ENCODE measurements around the gene SPATA20. TPM values are rescaled to one million over a fixed set of nuclear protein-coding genes. Genes with fewer than 3 reads are reported as not detected.

SPATA20 gene
- total and polyA plus RNA-seq, 2 of the 13 experiments (the other 11 are each of a cell fraction or from before 2014, with no cell fraction given), result 36.1 to 64.8 TPM

- TF ChIP-seq ZNF841 (CRISPR knock-in tag; IDR thresholded peaks at IDR 0.05; ENCODE audit: borderline replicate concordance), result no peak
- no peak for TF ChIP-seq ZBTB49 (CRISPR knock-in tag; IDR thresholded peaks at IDR 0.05; ENCODE audit: borderline replicate concordance)
- TF ChIP-seq ZNF614 (CRISPR knock-in tag; IDR thresholded peaks at IDR 0.05; ENCODE audit: borderline replicate concordance), result no peak
- 0 out of 2 replicates have a peak, but pooled peaks have one; percentile 21 for TF ChIP-seq ZBTB38 (CRISPR knock-in tag; IDR thresholded peaks at IDR 0.05)
- TF ChIP-seq ZFP36L2 (CRISPR knock-in tag; IDR thresholded peaks at IDR 0.05), result no peak
- no peak for TF ChIP-seq LBX2 (CRISPR knock-in tag; IDR thresholded peaks at IDR 0.05; ENCODE audit: borderline replicate concordance)
- peak; percentile 98 for TF ChIP-seq ZNF629 (CRISPR knock-in tag; conservative IDR thresholded peaks at IDR 0.05)
- no peak for TF ChIP-seq KMT2B (CRISPR knock-in tag; IDR thresholded peaks at IDR 0.05)
- no peak for TF ChIP-seq USF2 (IDR thresholded peaks at IDR 0.05; ENCODE audit: low read depth, low read length)
- TF ChIP-seq USF2 (CRISPR knock-in tag; IDR thresholded peaks at IDR 0.05; ENCODE audit: borderline replicate concordance), result no peak
- no peak for TF ChIP-seq ZNF724P (CRISPR knock-in tag; IDR thresholded peaks at IDR 0.05; ENCODE audit: borderline replicate concordance)
- peak; percentile 56; the same call in 1 of the 2 replicates for TF ChIP-seq KDM1A (CRISPR knock-in tag; IDR thresholded peaks at IDR 0.05)
- TF ChIP-seq ZNF782 (CRISPR knock-in tag; IDR thresholded peaks at IDR 0.05; ENCODE audit: borderline replicate concordance), result no peak
- no peak for TF ChIP-seq ZNF225 (CRISPR knock-in tag; IDR thresholded peaks at IDR 0.05)
- no peak for TF ChIP-seq SP1 (IDR thresholded peaks at IDR 0.05)
- TF ChIP-seq SP1 (CRISPR knock-in tag; IDR thresholded peaks at IDR 0.05), result peak; percentile 58; the same call in 1 of the 2 replicates
- TF ChIP-seq TRIM22 (IDR thresholded peaks at IDR 0.05), result no peak
- TF ChIP-seq ZNF138 (CRISPR knock-in tag; IDR thresholded peaks at IDR 0.05; ENCODE audit: low read depth), result no peak; the same call in 1 of the 2 replicates
- no peak for TF ChIP-seq ZNF329 (CRISPR knock-in tag; IDR thresholded peaks at IDR 0.05; ENCODE audit: low read depth)
- TF ChIP-seq SRSF1 (optimal IDR thresholded peaks at IDR 0.05; ENCODE audit: low read depth, low read length), result peak; percentile 44
- TF ChIP-seq PITX1 (CRISPR knock-in tag; IDR thresholded peaks at IDR 0.05), result no peak
Measured at GRCh38 chr17:50539762-50540559, 7.0 kb upstream of the SPATA20 start (continued).

Data from HepG2 (cell line).